H9 (cell line): ENCODE results near the gene HSDL2. TPM values are rescaled to one million over a fixed set of nuclear protein-coding genes. Genes with fewer than 3 reads are reported as not detected.

Source experiments
- DNase-seq: peaks from one replicate; pipeline ENCODE4 v3.0.0-alpha.2; 2017
- H2AFZ ChIP-seq: one replicate; pipeline ENCODE4 v1.6.1; 2013; ENCODE audit warnings: mild to moderate bottlenecking, low read length, control low read depth, moderate library complexity
- H2AK5ac ChIP-seq: 2 replicates; pipeline ENCODE4 v1.6.1; 2013; ENCODE audit warnings: low read length, control low read depth, mixed read lengths; ENCODE audit not compliant: insufficient read length
- H2BK120ac ChIP-seq: one replicate; pipeline ENCODE4 v1.6.1; 2013; ENCODE audit warnings: low read depth, mild to moderate bottlenecking, low read length, control low read depth, inconsistent platforms; ENCODE audit not compliant: poor library complexity, severe bottlenecking
- H2BK12ac ChIP-seq: 2 replicates; pipeline ENCODE4 v1.6.1; 2013; ENCODE audit warnings: low read length, control low read depth, mixed read lengths, low read depth; ENCODE audit not compliant: insufficient read length
- H2BK15ac ChIP-seq: 2 replicates; pipeline ENCODE4 v1.6.1; 2013; ENCODE audit warnings: low read depth, low read length, control low read depth
- H2BK20ac ChIP-seq: one replicate; pipeline ENCODE4 v1.6.1; 2013; ENCODE audit warnings: low read depth, mild to moderate bottlenecking, low read length, control low read depth, inconsistent platforms; ENCODE audit not compliant: poor library complexity, severe bottlenecking
- H2BK5ac ChIP-seq: 2 replicates; pipeline ENCODE4 v1.6.1; 2013; ENCODE audit warnings: low read length, control low read depth, mixed read lengths; ENCODE audit not compliant: insufficient read length
- H3K14ac ChIP-seq: 2 replicates; pipeline ENCODE4 v1.6.1; 2013; ENCODE audit warnings: low read length, control low read depth; ENCODE audit not compliant: insufficient read depth
- H3K18ac ChIP-seq: 2 replicates; pipeline ENCODE4 v1.6.1; 2013; ENCODE audit warnings: low read depth, mild to moderate bottlenecking, mixed read lengths, low read length, control low read depth; ENCODE audit not compliant: insufficient read length
- H3K23ac ChIP-seq: 2 replicates; pipeline ENCODE4 v1.6.1; 2013; ENCODE audit warnings: low read length, control low read depth, mixed read lengths, low read depth; ENCODE audit not compliant: insufficient read length
- H3K23me2 ChIP-seq: 2 replicates; pipeline ENCODE4 v1.6.1; 2013; ENCODE audit warnings: low read depth, mild to moderate bottlenecking, mixed read lengths, low read length, control low read depth; ENCODE audit not compliant: insufficient read length, poor library complexity, severe bottlenecking
- H3K27ac ChIP-seq: 2 replicates; pipeline ENCODE4 v1.5.1; 2013; ENCODE audit warnings: low read length, control low read depth, mixed read lengths, low read depth; ENCODE audit not compliant: insufficient read length
- H3K27me3 ChIP-seq: 2 replicates; pipeline ENCODE4 v1.6.1; 2013; ENCODE audit warnings: low read length, control low read depth, inconsistent platforms; ENCODE audit not compliant: insufficient read depth
- H3K4ac ChIP-seq: 2 replicates; pipeline ENCODE4 v1.6.1; 2013; ENCODE audit warnings: low read depth, mild to moderate bottlenecking, control low read depth, inconsistent platforms, low read length, moderate library complexity
- H3K4me1 ChIP-seq: 2 replicates; pipeline ENCODE4 v1.6.1; 2013; ENCODE audit warnings: low read length, control low read depth, inconsistent platforms; ENCODE audit not compliant: insufficient read depth
- H3K4me2 ChIP-seq: 2 replicates; pipeline ENCODE4 v1.6.1; 2013; ENCODE audit warnings: low read length, control low read depth, mixed read lengths; ENCODE audit not compliant: insufficient read length, insufficient read depth
- H3K56ac ChIP-seq: 2 replicates; pipeline ENCODE4 v1.6.1; 2013; ENCODE audit warnings: low read depth, mild to moderate bottlenecking, mixed read lengths, low read length, control low read depth; ENCODE audit not compliant: insufficient read length
- H3K79me1 ChIP-seq: 2 replicates; pipeline ENCODE4 v1.6.1; 2013; ENCODE audit warnings: low read depth, mild to moderate bottlenecking, moderate library complexity, low read length, control low read depth, inconsistent platforms; ENCODE audit not compliant: insufficient read depth, poor library complexity, severe bottlenecking
- H3K79me2 ChIP-seq: 2 replicates; pipeline ENCODE4 v1.6.1; 2013; ENCODE audit warnings: low read length, control low read depth, inconsistent platforms; ENCODE audit not compliant: insufficient read depth
- H3K9ac ChIP-seq: 2 replicates; pipeline ENCODE4 v1.6.1; 2013; ENCODE audit warnings: low read length, control low read depth, mixed read lengths; ENCODE audit not compliant: insufficient read length; ENCODE audit errors: extremely low read depth
- H3K9me3 ChIP-seq: one replicate; pipeline ENCODE4 v1.6.1; 2013; ENCODE audit warnings: low read depth, low read length, inconsistent platforms; ENCODE audit not compliant: control insufficient read depth
- H3T11ph ChIP-seq: one replicate; pipeline ENCODE4 v1.6.1; 2013; ENCODE audit warnings: mild to moderate bottlenecking, low read length, control low read depth, inconsistent platforms
- H4K20me1 ChIP-seq: one replicate; pipeline ENCODE4 v1.6.1; 2013; ENCODE audit not compliant: control insufficient read depth, insufficient read length, insufficient read depth
- H4K5ac ChIP-seq: 2 replicates; pipeline ENCODE4 v1.6.1; 2013; ENCODE audit warnings: low read depth, mild to moderate bottlenecking, mixed read lengths, low read length, control low read depth; ENCODE audit not compliant: insufficient read length
- H4K8ac ChIP-seq: replicated peaks from 2 replicates; pipeline ENCODE4 v1.6.1; 2013; ENCODE audit warnings: low read length, control low read depth, mixed read lengths, low read depth; ENCODE audit not compliant: insufficient read length
- H4K91ac ChIP-seq: 2 replicates; pipeline ENCODE4 v1.6.1; 2013; ENCODE audit warnings: low read depth, mild to moderate bottlenecking, moderate library complexity, mixed read lengths, low read length, control low read depth; ENCODE audit not compliant: insufficient read length
- H3K27ac Mint-ChIP-seq, 3 experiments: 2 replicates in 2 of 3; 3 replicates in 1 of 3; pipeline ENCODE4 v1.8.0; 2020 to 2021; ENCODE audit warnings: mixed read lengths in 3 of 3, mild to moderate bottlenecking in 1 of 3, moderate library complexity in 1 of 3
- H3K27me3 Mint-ChIP-seq: 2 replicates; pipeline ENCODE4 v1.8.0; 2021; ENCODE audit warnings: low read depth, mild to moderate bottlenecking, moderate library complexity, mixed read lengths
- H3K36me3 Mint-ChIP-seq, 3 experiments: 2 replicates in 2 of 3; 3 replicates in 1 of 3; pipeline ENCODE4 v1.8.0; 2020 to 2021; ENCODE audit warnings: low read depth in 3 of 3, mixed read lengths in 3 of 3; ENCODE audit not compliant: insufficient read depth in 1 of 3
- H3K4me1 Mint-ChIP-seq, 2 experiments: 2 replicates each; pipeline ENCODE4 v1.8.0; 2020; ENCODE audit warnings: mixed read lengths in 2 of 2
- H3K4me3 Mint-ChIP-seq, 2 experiments: 2 replicates in 1 of 2; 3 replicates in 1 of 2; pipeline ENCODE4 v1.8.0; 2020 to 2021; ENCODE audit warnings: mild to moderate bottlenecking in 2 of 2, mixed read lengths in 2 of 2, moderate library complexity in 1 of 2
- H3K9me3 Mint-ChIP-seq, 2 experiments: 2 replicates in 1 of 2; 3 replicates in 1 of 2; pipeline ENCODE4 v1.8.0; 2020; ENCODE audit warnings: mild to moderate bottlenecking in 2 of 2, mixed read lengths in 2 of 2, moderate library complexity in 1 of 2
- WGBS: extraction: QIAGEN DNeasy Blood & Tissue Kit; methylation state at CpG from one replicate; pipeline ENCODE4 v1.1.7; 2013; ENCODE audit warnings: missing lambda C conversion rate, low lambda C conversion rate, mixed read lengths; ENCODE audit not compliant: insufficient read length; ENCODE audit errors: extremely low coverage; 5-methylcytosine and 5-hydroxymethylcytosine counted together
- total RNA-seq: library from RNA; stranded (reverse); gene quantifications from 2 replicates; pipeline ENCODE4 v1.2.1, GENCODE V29; 2021
- TF ChIP-seq, protein P1 (sequence below): fragments of 200-600 bp; sonication (generic); conservative IDR thresholded peaks from 3 replicates; pipeline ENCODE4 v1.8.0; 2021; ENCODE audit warnings: antibody characterized with exemption, mild to moderate bottlenecking

The HSDL2 gene
- total RNA-seq, 1 experiment from 2014 or later: 16.6 TPM

DNA sequence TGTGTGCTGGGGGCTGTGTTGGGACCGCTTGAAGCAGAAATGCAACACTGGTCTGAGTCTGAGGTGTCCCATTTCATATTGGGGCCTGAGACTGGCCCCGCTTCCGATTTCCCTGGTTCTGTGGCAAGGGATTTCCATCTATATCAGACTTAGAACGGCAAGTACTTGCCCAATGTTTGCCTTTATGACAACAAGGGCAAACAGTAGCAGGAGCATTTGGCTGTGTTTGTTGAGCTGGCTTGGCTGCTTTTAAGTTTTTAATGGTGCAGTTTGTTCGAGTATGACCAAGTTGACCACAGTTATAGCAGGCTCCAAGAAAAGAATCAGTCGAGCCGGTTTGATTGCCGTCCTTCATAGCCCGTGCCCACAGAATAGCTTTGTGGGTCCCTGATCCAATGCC, 17.0 kb downstream of the HSDL2 start:
- Histone ChIP-seq H2BK120ac (no peak overlapping the region), H3K9me3 (peaks cover 8% of the 10 kb centered on the region), H3K14ac (no peak overlapping the region), H3K4me1 (peaks cover 3% of the 10 kb centered on the region; the same call in 1 of the 2 replicates), H3K4me2 (no peak overlapping the region), H2BK12ac (no peak overlapping the region), H2BK5ac (no peak overlapping the region), H3T11ph (no peak overlapping the region), H3K56ac (no peak overlapping the region), H3K9ac (no peak overlapping the region), H4K91ac (no peak overlapping the region), H3K79me2 (no peaks in the 10 kb centered on the region), H2AFZ (no peak overlapping the region), H4K20me1 (no peaks in the 10 kb centered on the region), H4K8ac (no peak overlapping the region), H2BK15ac (no peak overlapping the region), H3K18ac (no peak overlapping the region), H3K23me2 (no peaks in the 10 kb centered on the region), H3K23ac (no peak overlapping the region), H3K27ac (no peak overlapping the region), H2AK5ac (no peak overlapping the region), H3K79me1 (no peaks in the 10 kb centered on the region), H3K4ac (no peak overlapping the region), H2BK20ac (no peak overlapping the region), H3K27me3 (no peaks in the 10 kb centered on the region), H4K5ac (no peak overlapping the region)
- TF ChIP-seq, protein P1, sequence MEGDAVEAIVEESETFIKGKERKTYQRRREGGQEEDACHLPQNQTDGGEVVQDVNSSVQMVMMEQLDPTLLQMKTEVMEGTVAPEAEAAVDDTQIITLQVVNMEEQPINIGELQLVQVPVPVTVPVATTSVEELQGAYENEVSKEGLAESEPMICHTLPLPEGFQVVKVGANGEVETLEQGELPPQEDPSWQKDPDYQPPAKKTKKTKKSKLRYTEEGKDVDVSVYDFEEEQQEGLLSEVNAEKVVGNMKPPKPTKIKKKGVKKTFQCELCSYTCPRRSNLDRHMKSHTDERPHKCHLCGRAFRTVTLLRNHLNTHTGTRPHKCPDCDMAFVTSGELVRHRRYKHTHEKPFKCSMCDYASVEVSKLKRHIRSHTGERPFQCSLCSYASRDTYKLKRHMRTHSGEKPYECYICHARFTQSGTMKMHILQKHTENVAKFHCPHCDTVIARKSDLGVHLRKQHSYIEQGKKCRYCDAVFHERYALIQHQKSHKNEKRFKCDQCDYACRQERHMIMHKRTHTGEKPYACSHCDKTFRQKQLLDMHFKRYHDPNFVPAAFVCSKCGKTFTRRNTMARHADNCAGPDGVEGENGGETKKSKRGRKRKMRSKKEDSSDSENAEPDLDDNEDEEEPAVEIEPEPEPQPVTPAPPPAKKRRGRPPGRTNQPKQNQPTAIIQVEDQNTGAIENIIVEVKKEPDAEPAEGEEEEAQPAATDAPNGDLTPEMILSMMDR: no peak
- H3K27me3 Mint-ChIP-seq: no peaks in the 10 kb centered on the region
- no peak overlapping the region for H3K27ac Mint-ChIP-seq
- H3K9me3 Mint-ChIP-seq: peaks cover 15 to 19% of the 10 kb centered on the region in 2 experiments
- WGBS: no CpG with 5 or more reads among the region's 9 CpGs
- peaks cover 18 to 23% of the 10 kb centered on the region in 2 experiments for H3K4me1 Mint-ChIP-seq
- no peak overlapping the region for H3K4me3 Mint-ChIP-seq
- DNase-seq: no peak
- H3K36me3 Mint-ChIP-seq: peaks cover 21 to 31% (median 29%) of the 10 kb centered on the region in 3 experiments
